ENCODE results near the gene IL22RA1. TPM values are rescaled to one million over a fixed set of nuclear protein-coding genes. Genes with fewer than 3 reads are reported as not detected.

IL22RA1 gene
- 0.11 and 0.26 TPM in 2 replicates for total RNA-seq

GRCh38 chr1:24142546-24143534, at the start of gene IL22RA1:
IL22RA1 (minus strand) TSS chr1:24143140; CDS start chr1:24143082, 58 bp downstream.

GRCh38 chr1:24186993-24187790, 44.3 kb upstream of the IL22RA1 start, which contains the start of gene IFNLR1:
IFNLR1 (minus strand) TSS chr1:24187289; CDS start chr1:24187248, 41 bp downstream.

GRCh38 chr1:24111996-24112779, 30.8 kb downstream of the IL22RA1 start, which contains the start of gene MYOM3:
MYOM3 (minus strand) TSS chr1:24112135; CDS start chr1:24108636, 3,499 bp downstream.

Other genes with a start within 250 kb of the IL22RA1 start
- gene CNR2, start 229.8 kb downstream of the IL22RA1 start, total RNA-seq = not detected in 2 replicates
- gene PNRC2, start 183.3 kb downstream of the IL22RA1 start, total RNA-seq = 121 and 165 TPM in 2 replicates
- 107 and 129 TPM in 2 replicates for gene SRSF10, start 162.8 kb downstream of the IL22RA1 start, total RNA-seq
- 0.26 and 0.32 TPM in 2 replicates for gene MYOM3, start 31.0 kb downstream of the IL22RA1 start, total RNA-seq
- gene IFNLR1, start 44.1 kb upstream of the IL22RA1 start, total RNA-seq = 0.13 and 0.22 TPM in 2 replicates
- 0.11 and 0.26 TPM in 2 replicates for gene GRHL3, start 176.2 kb upstream of the IL22RA1 start, total RNA-seq

Data from articular chondrocyte of knee joint (primary cell).